Measurements from ENCODE around the gene TTBK1.
A peak's percentile ranks its signal among the peaks of the same experiment; 100 is the strongest.

Gene TTBK1

GRCh38 chr6:43242908-43243663 lies at the start of gene TTBK1:
Gene TTBK1 (plus strand): TSS chr6:43243481. CDS start chr6:43246661, 3,180 bp downstream.
- peak; percentile 7 for DNase-seq

DNA sequence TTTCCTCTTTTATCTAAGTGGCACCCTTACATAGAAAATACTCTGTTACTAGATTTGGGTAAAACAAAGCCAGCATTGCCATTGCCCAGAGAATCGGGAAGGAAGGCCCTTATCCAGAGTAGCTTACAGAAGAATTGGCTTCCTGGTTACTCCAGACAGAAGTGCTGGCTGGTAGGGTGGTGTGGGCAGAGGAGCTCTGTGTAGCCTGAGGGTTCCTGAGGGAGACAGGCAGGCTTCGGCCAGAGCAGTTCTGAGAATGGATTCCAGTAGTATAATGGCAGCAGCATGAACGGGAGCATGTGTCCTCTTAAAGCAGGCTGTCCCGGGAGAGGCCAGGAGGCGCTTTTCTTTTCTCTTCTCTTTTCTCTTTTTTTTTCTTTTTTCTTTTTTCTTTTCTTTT lies 49.4 kb upstream of the TTBK1 start:
- DNase-seq: no peak

DNA sequence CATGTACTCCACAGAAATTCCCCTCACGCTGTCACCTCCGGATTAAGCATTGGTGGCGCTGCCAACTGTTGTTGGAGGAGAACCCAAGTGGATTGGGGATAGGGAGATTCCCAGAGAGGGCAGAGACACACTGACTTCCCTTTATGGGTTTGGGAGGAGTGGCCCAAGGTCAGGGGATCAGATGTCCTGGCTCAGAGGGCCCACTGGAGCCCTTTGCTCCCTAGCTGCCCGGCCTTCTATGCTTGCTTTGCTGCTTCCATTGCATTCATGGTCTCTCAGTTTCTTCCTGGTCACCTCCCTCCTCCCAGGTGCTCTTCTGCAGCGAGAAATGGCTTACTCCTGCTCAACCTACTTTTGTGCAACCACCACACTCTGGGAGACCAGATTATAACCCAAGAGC lies 46.9 kb upstream of the TTBK1 start:
- DNase-seq: no peak

- DNase-seq: no peak
Observed at GRCh38 chr6:43199912-43200311, 43.4 kb upstream of the TTBK1 start.

GRCh38 chr6:43200541-43200940 lies 42.7 kb upstream of the TTBK1 start:
- DNase-seq: no peak

GRCh38 chr6:43202451-43202850 lies 40.8 kb upstream of the TTBK1 start:
- DNase-seq: no peak

GRCh38 chr6:43203029-43203717 lies 40.1 kb upstream of the TTBK1 start:
- no peak for DNase-seq

- no peak for DNase-seq
Observed at GRCh38 chr6:43203718-43204095, 39.6 kb upstream of the TTBK1 start.

DNA sequence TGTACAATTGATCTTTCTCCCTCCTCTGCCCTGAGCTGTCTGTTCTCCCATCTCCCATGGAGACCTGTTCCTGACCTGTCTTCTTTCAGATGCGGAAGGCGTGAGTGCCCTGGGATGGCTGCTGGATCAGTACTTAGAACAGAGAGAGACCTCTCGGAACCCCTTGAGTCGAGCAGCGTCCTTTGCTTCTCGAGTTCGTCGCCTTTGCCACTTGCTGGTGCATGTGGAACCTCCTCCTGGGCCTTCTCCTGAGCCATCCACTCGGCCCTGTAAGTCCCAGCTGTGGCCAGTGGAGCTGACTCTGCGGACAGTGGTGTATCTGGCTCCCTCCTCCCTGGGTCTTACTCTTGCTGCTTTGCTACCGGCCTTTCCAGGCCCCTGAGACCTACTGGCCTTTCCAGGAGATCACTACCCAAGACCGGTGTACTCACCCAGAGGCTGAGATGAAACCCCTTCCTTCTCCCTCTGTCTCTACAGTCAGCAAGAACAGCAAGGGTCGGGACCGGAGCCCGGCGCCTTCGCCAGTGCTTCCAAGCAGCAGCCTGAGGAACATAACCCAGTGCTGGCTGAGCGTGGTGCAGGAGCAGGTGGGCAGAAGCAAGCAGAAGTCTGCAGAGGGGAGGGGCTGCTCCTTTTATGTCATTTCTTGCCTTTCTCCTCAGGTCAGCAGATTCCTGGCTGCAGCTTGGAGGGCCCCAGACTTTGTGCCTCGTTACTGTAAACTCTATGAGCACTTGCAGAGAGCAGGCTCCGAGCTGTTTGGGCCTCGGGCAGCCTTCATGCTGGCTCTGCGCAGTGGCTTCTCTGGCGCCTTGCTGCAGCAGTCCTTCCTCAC lies 38.8 kb upstream of the TTBK1 start:
- DNase-seq: no peak

DNA sequence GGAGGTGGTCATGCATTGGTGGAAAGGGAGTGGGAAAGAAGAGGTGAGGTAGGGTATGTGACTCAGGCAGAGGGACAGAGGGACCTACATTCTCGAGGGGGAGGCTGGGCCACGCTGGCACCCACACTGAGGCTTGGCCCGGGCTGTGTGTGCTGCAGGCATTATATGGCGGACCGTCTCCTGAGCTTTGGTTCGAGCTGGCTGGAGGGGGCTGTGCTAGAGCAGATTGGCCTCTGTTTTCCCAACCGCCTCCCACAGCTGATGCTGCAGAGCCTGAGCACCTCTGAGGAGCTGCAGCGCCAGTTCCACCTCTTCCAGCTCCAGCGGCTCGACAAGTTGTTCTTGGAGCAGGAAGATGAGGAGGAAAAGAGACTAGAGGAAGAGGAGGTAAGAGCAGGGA lies 37.4 kb upstream of the TTBK1 start:
- DNase-seq: no peak

DNA sequence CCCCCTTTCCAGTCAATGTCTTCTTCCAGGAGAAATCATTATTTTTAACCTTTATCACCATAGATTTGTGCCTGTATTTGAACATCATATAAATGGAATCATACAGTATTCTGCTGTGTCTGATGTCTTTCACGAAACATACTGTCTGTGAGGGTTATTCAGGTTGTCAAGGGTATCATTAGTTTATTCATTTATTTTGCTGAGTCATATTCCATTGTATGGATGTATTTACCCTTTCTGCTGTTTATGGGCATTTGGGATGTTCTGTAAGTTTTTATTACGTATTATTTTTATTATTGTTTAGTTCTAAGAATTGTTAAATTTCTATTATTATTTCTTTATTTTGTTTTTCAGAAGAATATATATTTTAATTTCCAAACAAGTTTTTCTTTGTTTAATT lies 36.0 kb upstream of the TTBK1 start:
- DNase-seq: no peak

DNA sequence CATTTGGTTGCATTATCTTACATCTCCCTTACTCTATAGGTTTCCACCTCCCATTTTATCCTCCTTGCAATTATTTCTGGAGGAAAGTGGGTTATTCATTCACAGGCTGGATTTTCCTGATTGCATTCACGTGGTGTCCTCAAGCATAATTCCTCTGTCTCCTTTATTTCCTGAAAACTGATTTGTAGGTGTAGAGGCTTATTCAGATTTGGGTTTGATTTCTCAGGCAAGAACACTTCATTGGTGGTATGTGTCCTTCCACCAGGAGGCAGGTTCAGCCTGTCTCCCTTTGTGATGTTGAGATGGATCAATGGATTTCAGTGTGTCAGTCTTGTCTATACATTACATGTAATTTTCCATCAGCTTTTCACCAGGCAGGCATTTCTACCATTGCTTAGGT lies 31.3 kb upstream of the TTBK1 start:
- no peak for DNase-seq

DNA sequence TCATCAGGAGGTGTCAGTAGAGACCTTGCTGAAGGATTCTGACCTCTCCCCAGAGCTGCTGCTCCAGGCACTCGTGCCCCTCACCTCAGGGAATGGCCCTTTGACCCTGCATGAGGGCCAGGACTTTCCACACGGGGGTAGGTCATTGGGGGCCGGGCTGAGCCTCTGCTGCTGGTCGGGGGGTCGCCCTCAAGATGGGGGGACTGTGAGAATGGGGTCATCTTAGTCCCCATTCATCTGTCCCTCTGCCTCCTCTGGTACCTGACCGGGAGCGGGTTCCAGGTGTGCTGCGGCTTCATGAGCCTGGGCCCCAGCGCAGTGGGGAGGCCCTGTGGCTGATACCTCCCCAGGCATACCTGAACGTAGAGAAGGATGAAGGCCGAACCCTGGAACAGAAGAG lies 29.9 kb upstream of the TTBK1 start:
- DNase-seq: no peak

GRCh38 chr6:43215066-43215465 lies 28.2 kb upstream of the TTBK1 start:
- DNase-seq: no peak

DNA sequence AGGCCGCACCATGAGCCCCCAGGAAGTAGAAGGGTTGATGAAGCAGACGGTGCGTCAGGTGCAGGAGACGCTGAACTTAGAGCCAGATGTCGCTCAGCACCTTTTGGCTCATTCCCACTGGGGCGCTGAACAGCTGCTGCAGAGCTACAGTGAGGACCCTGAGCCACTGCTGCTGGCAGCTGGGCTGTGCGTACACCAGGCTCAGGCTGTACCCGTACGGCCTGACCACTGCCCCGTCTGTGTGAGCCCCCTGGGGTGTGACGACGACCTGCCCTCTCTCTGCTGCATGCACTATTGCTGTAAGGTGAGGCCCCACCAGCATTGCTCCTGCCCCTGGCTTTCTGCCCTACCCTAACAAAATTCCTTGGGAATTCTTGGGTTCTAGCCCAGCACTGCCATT lies 27.1 kb upstream of the TTBK1 start:
- peak; percentile 35 for DNase-seq

DNA sequence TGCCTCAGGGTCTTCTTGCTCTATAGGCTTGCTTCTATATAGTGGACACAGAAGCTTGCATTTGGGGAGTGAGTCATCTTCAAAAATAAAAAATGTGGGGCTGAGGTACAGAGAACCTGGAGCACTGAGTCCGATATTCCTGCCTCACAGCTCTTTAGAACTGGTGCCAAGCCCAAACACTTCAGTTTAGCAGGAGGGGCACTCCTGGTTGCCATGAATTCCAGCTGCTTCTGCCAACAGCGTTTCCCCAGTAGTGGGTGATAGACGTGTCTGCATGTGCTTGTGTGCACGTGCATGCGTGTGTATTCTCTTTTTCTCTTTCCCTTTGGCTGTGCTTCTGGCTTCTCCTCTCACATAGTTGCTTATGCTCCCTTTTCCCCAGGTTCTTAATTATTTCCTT lies 25.9 kb upstream of the TTBK1 start:
- no peak for DNase-seq

DNA sequence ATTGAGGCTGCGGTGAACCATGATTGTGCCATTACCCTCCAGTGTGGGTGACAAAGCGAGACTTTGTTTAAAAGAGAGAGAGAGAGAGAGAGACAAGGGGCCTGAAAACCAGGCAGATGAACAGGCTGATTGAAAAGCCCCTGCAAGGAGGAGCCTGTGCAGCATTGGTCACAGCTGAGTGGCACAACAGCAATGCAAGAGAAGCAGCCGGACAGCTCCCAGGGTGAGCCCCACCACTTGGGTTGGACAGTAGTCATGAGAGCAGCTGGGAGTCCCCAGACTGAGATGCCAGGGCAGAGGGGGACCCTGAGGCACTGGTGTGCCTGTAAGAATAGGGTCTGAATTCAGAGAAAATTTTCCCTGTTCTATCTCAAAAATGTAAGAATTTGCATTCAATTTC lies 24.2 kb upstream of the TTBK1 start:
- no peak for DNase-seq

DNA sequence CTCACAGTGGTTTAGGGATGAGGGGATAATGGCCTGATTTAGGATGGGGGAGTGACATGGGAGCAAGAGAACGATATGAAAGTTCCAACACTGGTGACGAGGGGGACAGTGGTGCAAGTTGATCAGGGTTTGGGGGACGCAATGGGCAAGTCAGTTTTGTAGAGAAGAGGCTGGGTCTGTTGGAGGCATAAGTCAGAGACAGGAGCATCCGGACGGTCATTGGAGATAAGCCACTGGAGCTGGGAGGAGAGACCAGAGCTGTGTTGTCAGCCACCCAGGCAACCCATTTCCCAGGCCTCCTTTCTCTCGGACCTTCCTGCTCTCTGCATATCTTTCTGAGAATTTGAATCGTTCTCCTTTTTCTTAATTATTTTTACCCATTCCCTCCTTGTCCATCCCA lies 23.5 kb upstream of the TTBK1 start:
- no peak for DNase-seq

- no peak for DNase-seq
Observed at GRCh38 chr6:43220439-43220951, 22.8 kb upstream of the TTBK1 start.

DNA sequence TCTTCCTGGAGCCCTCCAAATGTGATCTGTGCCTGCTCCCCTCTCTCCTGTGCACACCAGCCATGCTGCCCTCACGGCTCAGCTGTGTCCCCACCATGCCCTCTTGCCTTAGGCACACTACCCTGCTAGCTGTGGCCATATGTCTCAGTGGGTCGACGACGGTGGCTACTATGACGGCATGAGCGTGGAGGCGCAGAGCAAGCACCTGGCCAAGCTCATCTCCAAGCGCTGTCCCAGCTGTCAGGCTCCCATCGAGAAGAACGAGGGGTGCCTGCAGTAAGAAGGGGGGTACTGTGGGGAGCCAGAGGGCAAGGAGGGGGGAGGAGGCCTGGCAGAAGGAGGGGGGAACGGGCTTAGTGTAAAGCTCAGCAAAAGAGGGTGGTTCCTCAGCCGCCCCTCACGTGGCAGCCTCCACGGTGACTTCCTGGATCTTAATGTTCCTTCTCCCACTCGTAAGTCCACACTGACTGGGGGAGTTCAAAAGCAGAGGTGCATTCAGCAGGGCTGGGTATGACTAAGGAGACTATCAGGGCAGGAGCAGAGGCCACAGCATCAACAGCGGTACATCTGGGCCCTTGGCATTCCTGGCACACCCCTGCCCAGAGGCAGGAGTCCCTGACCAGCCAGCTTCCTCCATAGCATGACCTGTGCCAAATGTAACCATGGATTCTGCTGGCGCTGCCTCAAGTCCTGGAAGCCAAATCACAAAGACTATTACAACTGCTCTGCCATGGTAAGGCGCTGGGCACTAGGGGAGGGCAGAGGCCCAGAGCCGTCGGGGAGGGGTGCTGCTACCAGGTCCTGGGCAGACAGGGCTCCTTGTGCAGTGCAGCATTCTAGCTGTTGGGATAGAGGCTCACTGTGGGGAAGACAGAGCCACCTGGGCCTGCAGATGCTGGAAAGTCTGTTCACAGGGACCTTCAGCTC lies 22.0 kb upstream of the TTBK1 start:
- no peak for DNase-seq

- DNase-seq: no peak
Observed at GRCh38 chr6:43222418-43223059, 20.7 kb upstream of the TTBK1 start.

DNA sequence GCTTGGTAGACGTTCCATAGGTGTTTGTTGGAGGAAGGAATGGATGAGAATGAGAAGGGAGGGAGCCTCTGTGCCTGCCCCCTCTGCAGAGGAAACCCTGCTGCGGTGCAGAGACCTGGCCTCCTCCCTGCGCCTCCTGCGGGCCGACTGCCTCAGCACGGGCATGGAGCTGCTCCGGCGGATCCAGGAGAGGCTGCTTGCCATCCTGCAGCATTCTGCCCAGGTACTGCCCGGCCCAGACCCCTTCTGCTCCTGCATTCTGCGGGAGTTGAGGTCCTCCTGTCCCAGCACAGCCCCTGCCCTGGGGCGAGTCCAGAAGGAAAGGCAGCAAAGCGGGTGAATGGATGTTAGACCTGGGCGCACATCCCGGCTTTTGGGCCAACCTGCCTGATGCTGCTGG lies 20.1 kb upstream of the TTBK1 start:
- DNase-seq: no peak
